T-helper 1 cell treated with Interleukin-12 subunit alpha and Interleukin-12 subunit beta and Interleukin-4 antibody, amounts not matched to agents 30 ng/mL and 1 ng/mL, for 36 hours (primary cell): ENCODE data around the gene CADPS2. TPM values are rescaled to one million over a fixed set of nuclear protein-coding genes. Genes with fewer than 3 reads are reported as not detected.
"Not testable (repeated sequence)": the region's sequence is repeated elsewhere in the genome, so short reads cannot be mapped to it uniquely, and the experiment has no call there.

Source experiments
- intact Hi-C: fragments of 100-400 bp; cut with micrococcal nuclease; formaldehyde crosslinking; loops from one replicate; pipeline ENCODE4 v1.15.1; 2024
- total RNA-seq: library from RNA; stranded (reverse); gene quantifications from 2 replicates; pipeline ENCODE4 v1.2.3, GENCODE V29; 2022

The CADPS2 gene
- total RNA-seq, 1 donor from 2014 or later: not detected

DNA sequence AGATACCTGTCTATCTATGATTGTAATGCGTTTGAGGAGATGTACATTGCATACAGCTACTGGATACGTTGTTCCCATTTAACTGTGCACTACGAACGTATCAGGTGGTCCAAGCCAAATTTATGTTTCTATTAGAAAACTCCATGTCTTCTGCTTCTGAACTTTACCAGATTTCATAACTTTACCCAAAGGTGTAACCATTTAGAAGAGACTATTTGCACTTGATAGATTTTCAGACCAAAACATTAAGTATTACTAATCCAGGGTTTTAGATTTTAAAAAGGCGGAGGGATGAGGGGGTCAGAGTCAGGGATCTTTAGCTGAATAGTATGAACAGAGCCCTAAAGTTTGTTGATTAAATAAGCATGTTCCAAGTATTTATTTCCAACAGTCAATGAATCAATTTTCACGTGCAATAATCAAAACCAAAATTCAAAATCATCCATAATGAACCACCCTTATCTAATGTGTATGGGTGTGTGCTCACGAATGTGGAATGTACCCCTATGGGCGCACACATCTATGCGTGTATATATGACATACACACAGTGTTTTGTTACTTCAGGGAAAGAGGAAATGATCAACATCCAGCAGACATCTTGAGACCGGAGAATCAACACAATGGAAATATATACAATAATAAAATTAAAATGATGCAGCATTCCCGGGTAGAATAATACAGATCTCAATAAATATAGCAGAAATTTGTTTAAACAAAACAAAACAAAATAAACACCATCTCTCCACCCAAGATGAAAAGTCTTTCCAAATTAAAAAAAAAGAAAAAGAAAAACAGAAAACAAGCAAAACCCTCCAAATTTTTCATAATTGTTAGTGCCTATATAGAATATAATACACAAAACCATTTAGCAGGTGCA, 585.1 kb downstream of the CADPS2 start:
- intact Hi-C loops: loop anchor here (1.0 kb wide), 1 partner anchor 13 kb away; no protein-coding TSS in a partner anchor

- intact Hi-C loops: loop anchor here (1.0 kb wide), 1 partner anchor 14 kb away; no protein-coding TSS in a partner anchor
These were observed 585.9 kb downstream of the CADPS2 start for GRCh38 chr7:122300211-122300932.

GRCh38 chr7:122299624-122300210, 586.5 kb downstream of the CADPS2 start:
- intact Hi-C loops: loop anchor here (1.0 kb wide), 1 partner anchor 15 kb away; no protein-coding TSS in a partner anchor

DNA sequence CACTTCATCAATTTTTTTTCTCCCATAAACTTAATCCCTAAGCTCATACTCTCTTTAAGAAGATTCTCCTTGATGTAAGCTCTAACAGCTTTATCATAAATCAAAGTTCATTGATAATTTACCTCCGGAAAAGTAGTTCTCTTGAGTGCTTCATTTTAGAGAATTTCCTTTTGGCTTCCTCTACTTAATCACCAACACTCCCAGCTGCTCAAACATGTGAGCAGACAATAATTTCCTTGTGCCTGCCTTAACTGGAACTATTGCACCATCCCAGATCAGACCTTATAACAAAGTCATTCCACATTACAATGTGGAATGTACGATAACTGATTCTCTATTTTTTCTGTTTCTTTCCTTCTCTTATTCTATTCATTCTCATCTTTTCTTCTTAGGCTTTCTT, 587.6 kb downstream of the CADPS2 start:
- intact Hi-C loops: no loop called here

DNA sequence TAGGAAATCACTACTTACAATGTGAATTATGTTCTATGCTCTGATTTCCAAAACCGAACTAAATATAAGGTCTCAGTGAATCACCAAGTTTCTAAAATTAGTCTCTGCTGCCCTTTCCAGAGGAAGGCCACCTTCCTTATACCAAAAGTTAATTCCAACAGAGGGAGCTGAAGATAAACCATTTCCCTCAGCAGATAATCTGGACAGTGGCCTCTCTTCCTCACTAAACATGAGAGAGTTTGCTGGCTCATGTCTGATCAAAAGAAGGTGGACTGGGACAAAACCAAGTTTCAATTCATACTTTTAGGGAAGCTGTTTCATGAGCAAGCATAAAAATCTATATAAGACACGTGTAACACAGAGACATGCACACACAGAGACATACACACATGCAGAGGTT, 588.1 kb downstream of the CADPS2 start:
- intact Hi-C loops: no loop called here

- intact Hi-C loops: no loop called here
These were observed 595.1 kb downstream of the CADPS2 start for GRCh38 chr7:122291189-122291588.

DNA sequence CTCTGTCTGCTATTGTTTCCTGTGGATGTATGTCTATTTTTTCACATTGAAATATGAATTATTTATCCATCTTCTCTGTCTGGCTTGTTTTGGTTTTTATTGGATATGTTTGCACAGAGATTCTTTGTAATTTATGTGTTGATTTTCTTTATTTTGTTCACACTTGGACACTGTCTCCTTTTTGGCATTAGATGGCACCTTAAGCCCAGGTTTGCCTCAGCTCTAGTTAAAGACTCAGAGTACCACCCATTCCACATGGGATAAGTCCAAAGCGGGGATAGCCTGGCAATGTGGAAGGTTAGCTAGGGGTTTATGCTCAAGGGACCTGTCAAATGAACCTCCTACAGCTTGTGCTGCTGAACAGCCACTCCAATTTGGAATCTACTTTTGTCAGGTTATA, 595.8 kb downstream of the CADPS2 start:
- intact Hi-C loops: no loop called here

- intact Hi-C loops: no loop called here
These were observed 596.8 kb downstream of the CADPS2 start for GRCh38 chr7:122289426-122289825.

DNA sequence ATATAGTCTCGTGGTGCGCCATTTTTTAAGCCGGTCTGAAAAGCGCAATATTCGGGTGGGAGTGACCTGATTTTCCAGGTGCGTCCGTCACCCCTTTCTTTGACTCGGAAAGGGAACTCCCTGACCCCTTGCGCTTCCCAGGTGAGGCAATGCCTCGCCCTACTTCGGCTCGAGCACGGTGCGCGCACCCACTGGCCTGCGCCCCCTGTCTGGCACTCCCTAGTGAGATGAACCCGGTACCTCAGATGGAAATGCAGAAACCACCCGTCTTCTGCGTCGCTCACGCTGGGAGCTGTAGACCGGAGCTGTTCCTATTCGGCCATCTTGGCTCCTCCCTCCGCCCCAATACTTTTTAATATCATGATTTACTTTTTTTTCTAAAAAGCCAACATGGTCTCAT, 601.7 kb downstream of the CADPS2 start:
- intact Hi-C loops: not testable (repeated sequence)

DNA sequence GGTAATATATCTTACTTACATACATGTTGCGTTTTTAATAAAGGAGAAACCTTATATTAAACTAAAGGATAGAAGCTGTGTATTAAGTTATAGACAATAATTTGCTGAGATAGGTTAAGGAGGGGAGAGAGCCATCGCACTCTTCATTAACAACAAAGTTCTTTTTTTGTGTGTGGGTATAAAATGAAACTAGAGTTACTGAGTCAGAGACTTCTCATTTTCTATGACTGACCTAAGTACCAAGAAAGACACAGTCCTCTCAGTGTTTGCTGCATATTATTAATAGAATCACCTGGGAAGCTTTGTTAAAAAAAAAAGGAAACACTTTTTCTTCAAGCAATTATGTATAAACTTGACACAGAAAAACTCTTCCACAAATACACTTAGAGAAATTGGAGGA, 613.1 kb downstream of the CADPS2 start:
- intact Hi-C loops: no loop called here

- intact Hi-C loops: no loop called here
These were observed 617.0 kb downstream of the CADPS2 start for GRCh38 chr7:122269241-122269640.

Other genes starting within 250 kb of the CADPS2 start
- gene RNF133, start 187.3 kb downstream of the CADPS2 start, total RNA-seq: not detected in 2 replicates
- not detected in 2 replicates for gene RNF148, start 183.5 kb downstream of the CADPS2 start, total RNA-seq
- not detected in 2 replicates for gene TAS2R16, start 109.2 kb upstream of the CADPS2 start, total RNA-seq